Liver (tissue), 9 donors: ENCODE measurements around the gene MTRF1. TPM values are rescaled to one million over a fixed set of nuclear protein-coding genes. Genes with fewer than 3 reads are reported as not detected.

Source experiments
- DNase-seq: peaks from one replicate; pipeline ENCODE4 v3.0.0-alpha.2; 2017; ENCODE audit warnings: low spot score
- H3K27ac ChIP-seq, 2 donors: one replicate each; pipeline ENCODE4 v1.7.0; 2013; ENCODE audit warnings: inconsistent platforms in 2 of 2, low read length in 2 of 2, control low read depth in 1 of 2, low read depth in 1 of 2, mild to moderate bottlenecking in 1 of 2
- H3K27me3 ChIP-seq, 4 donors: one replicate each; pipeline versions ENCODE4 v1.6.1 to v1.7.0; 2013; ENCODE audit warnings: low read length in 3 of 4, inconsistent platforms in 1 of 4, mild to moderate bottlenecking in 1 of 4, moderate library complexity in 1 of 4; ENCODE audit not compliant: control insufficient read depth in 4 of 4, insufficient read depth in 4 of 4
- H3K36me3 ChIP-seq, 4 donors: one replicate each; pipeline versions ENCODE4 v1.6.1 to v1.7.0; 2013; ENCODE audit warnings: low read length in 3 of 4, mild to moderate bottlenecking in 3 of 4, low read depth in 1 of 4, moderate library complexity in 1 of 4; ENCODE audit not compliant: control insufficient read depth in 4 of 4, insufficient read depth in 3 of 4
- H3K4me1 ChIP-seq, 4 donors: one replicate each; pipeline versions ENCODE4 v1.6.1 to v1.7.0; 2013; ENCODE audit warnings: low read length in 3 of 4, mild to moderate bottlenecking in 3 of 4, moderate library complexity in 1 of 4; ENCODE audit not compliant: control insufficient read depth in 4 of 4, insufficient read depth in 4 of 4
- H3K4me3 ChIP-seq, 3 donors: one replicate each; pipeline versions ENCODE4 v1.6.1 to v1.7.0; 2013; ENCODE audit warnings: low read length in 3 of 3, control low read depth in 1 of 3, low read depth in 1 of 3, mild to moderate bottlenecking in 1 of 3
- H3K9ac ChIP-seq, 2 donors: one replicate each; pipeline ENCODE4 v1.7.0; 2013; ENCODE audit warnings: low read length in 2 of 2, mild to moderate bottlenecking in 2 of 2, moderate library complexity in 2 of 2, control low read depth in 1 of 2, low read depth in 1 of 2
- H3K9me3 ChIP-seq, 4 donors: one replicate each; pipeline versions ENCODE4 v1.6.1 to v1.7.0; 2013; ENCODE audit warnings: low read length in 3 of 4; ENCODE audit not compliant: control insufficient read depth in 4 of 4
- EGR1 ChIP-seq, 2 donors: IDR thresholded peaks; 2 replicates each; pipeline ENCODE4 v1.6.1; 2016 to 2018; ENCODE audit warnings: antibody characterized with exemption in 2 of 2, low read depth in 2 of 2
- FOXA1 ChIP-seq: IDR thresholded peaks from 2 replicates; pipeline ENCODE4 v1.6.1; 2016; ENCODE audit warnings: antibody characterized with exemption
- FOXA2 ChIP-seq: IDR thresholded peaks from 2 replicates; pipeline ENCODE4 v1.6.1; 2016; ENCODE audit warnings: antibody characterized with exemption
- HNF4A ChIP-seq, 2 donors: conservative IDR thresholded peaks; 2 replicates each; pipeline ENCODE4 v1.6.1; 2016; ENCODE audit warnings: antibody characterized with exemption in 2 of 2, mild to moderate bottlenecking in 2 of 2
- HNF4G ChIP-seq: IDR thresholded peaks from 2 replicates; pipeline ENCODE4 v1.6.1; 2016; ENCODE audit warnings: antibody characterized with exemption
- JUND ChIP-seq, 2 donors: IDR thresholded peaks; 2 replicates each; pipeline ENCODE4 v1.6.1; 2016; ENCODE audit warnings: antibody characterized with exemption in 2 of 2
- NR2F2 ChIP-seq: IDR thresholded peaks from 2 replicates; pipeline ENCODE4 v1.6.1; 2016; ENCODE audit warnings: antibody characterized with exemption
- RAD21 ChIP-seq, 2 donors: IDR thresholded peaks; 2 replicates each; pipeline ENCODE4 v1.6.1; 2016; ENCODE audit warnings: antibody characterized with exemption in 2 of 2, mild to moderate bottlenecking in 2 of 2
- RXRA ChIP-seq, 2 donors: IDR thresholded peaks; 2 replicates each; pipeline ENCODE4 v1.6.1; 2017 to 2018; ENCODE audit warnings: antibody characterized with exemption in 2 of 2, mild to moderate bottlenecking in 1 of 2
- SP1 ChIP-seq: IDR thresholded peaks from 2 replicates; pipeline ENCODE4 v1.6.1; 2018; ENCODE audit warnings: antibody characterized with exemption, mild to moderate bottlenecking
- TAF1 ChIP-seq: conservative IDR thresholded peaks from 2 replicates; pipeline ENCODE4 v1.6.1; 2016; ENCODE audit warnings: antibody characterized with exemption, mild to moderate bottlenecking
- YY1 ChIP-seq: IDR thresholded peaks from 2 replicates; pipeline ENCODE4 v1.6.1; 2016; ENCODE audit warnings: antibody characterized with exemption, mild to moderate bottlenecking
- WGBS: extraction: QIAGEN DNeasy Blood & Tissue Kit; methylation state at CpG from one replicate; pipeline ENCODE4 v1.1.7; 2013; 5-methylcytosine and 5-hydroxymethylcytosine counted together
- polyA plus RNA-seq, 2 donors: library from polyadenylated mRNA; stranded (reverse) in 1 of 2; unstranded in 1 of 2; fragments of 200-250 nt in 1 of 2; fragments of >200 nt in 1 of 2; fragmentation: Nextera tagmentation in 1 of 2; extraction: Ambion mirVana in 1 of 2; gene quantifications; one replicate each; pipeline versions ENCODE4 v1.2.1 to v1.2.3, GENCODE V29; 2013 to 2015
- total RNA-seq, 2 donors: library from RNA; depleted of rRNA; stranded (reverse); fragments of >200 nt; gene quantifications; one replicate each; pipeline ENCODE4 v1.2.3, GENCODE V29; 2014
- TF ChIP-seq, protein P1 (sequence below): IDR thresholded peaks from 2 replicates; pipeline ENCODE4 v1.6.1; 2016; ENCODE audit warnings: antibody characterized with exemption
- TF ChIP-seq, protein P2 (sequence below): IDR thresholded peaks from 2 replicates; pipeline ENCODE4 v1.6.1; 2016; ENCODE audit warnings: antibody characterized with exemption
- TF ChIP-seq, protein P3 (sequence below): fragments of 150-350 bp; IDR thresholded peaks from 2 replicates; pipeline ENCODE4 v1.5.1; 2017; ENCODE audit warnings: improper control_type of control experiment, low read depth, low read length; ENCODE audit not compliant: missing input control
- TF ChIP-seq, protein P4 (sequence below): IDR thresholded peaks from 2 replicates; pipeline ENCODE4 v1.6.1; 2016; ENCODE audit warnings: antibody characterized with exemption
- TF ChIP-seq, protein P5 (sequence below): IDR thresholded peaks from 2 replicates; pipeline ENCODE4 v1.6.1; 2016; ENCODE audit warnings: antibody characterized with exemption, mild to moderate bottlenecking
- donor health status: healthy.
- donor health status: healthy.
- donor health status: healthy.
- donor health status: healthy.
- donor health status: healthy.

MTRF1 gene
- total and polyA plus RNA-seq, 4 donors = 4.9 to 11.0 (median 9.9) TPM

DNA sequence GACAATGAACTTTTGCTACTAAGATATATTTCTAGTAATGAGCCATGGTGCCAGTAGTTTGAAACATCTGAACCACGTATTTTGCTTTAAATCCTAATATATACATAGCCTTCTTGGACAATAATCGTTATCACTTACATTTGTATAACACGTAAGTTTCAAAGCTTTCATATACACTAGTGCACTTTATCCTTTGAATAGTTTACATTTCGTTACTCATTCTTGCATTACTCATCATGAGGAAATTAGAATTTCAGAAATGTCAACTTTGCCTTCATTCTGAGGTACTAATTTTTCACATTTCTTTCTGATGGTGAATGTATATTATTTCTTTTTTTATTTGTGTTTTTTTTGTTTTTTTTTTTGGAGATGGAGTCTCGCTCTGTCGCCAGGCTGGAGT lies 74.8 kb downstream of the MTRF1 start:
- no peak overlapping the region for H3K27ac ChIP-seq
- no peak overlapping the region for H3K4me3 ChIP-seq
- H3K9ac ChIP-seq = no peak overlapping the region
- H3K4me1 ChIP-seq = peaks cover 5 to 27% (median 16%) of the 10 kb centered on the region in 4 donors
- DNase-seq = no peak
- TF ChIP-seq YY1 (no peak), FOXA2 (no peak), RXRA (IDR thresholded peaks at IDR 0.05) (no peak), JUND (IDR thresholded peaks at IDR 0.05) (no peak)
- TF ChIP-seq, protein P1, sequence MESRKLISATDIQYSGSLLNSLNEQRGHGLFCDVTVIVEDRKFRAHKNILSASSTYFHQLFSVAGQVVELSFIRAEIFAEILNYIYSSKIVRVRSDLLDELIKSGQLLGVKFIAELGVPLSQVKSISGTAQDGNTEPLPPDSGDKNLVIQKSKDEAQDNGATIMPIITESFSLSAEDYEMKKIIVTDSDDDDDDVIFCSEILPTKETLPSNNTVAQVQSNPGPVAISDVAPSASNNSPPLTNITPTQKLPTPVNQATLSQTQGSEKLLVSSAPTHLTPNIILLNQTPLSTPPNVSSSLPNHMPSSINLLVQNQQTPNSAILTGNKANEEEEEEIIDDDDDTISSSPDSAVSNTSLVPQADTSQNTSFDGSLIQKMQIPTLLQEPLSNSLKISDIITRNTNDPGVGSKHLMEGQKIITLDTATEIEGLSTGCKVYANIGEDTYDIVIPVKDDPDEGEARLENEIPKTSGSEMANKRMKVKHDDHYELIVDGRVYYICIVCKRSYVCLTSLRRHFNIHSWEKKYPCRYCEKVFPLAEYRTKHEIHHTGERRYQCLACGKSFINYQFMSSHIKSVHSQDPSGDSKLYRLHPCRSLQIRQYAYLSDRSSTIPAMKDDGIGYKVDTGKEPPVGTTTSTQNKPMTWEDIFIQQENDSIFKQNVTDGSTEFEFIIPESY = no peak
- TF ChIP-seq, protein P2, sequence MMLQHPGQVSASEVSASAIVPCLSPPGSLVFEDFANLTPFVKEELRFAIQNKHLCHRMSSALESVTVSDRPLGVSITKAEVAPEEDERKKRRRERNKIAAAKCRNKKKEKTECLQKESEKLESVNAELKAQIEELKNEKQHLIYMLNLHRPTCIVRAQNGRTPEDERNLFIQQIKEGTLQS = no peak
- H3K27me3 ChIP-seq = no peaks in the 10 kb centered on the region
- no peaks in the 10 kb centered on the region for H3K9me3 ChIP-seq
- WGBS = 92% methylated on average over 6 of the region's 6 CpGs
- peaks cover 0 to 2% (median 0%) of the 10 kb centered on the region in 4 donors for H3K36me3 ChIP-seq

DNA sequence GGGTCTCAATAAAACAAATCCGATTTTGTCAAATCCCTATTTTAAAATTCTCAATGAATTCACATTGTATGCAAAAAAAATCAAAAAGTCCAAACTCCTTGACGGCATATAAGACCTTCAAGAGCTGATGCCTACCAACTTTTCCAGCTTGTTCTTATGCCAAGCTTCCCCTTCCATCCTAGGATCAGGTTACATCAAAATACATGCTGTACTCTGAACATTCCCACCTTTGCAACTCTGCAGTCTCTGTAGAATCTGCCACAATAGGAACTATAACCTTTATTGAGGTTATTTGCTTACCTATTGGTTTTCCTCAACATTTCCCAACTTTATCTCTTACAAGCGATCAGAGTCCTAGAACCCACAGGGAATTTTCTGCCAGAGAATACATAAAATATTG lies 76.9 kb downstream of the MTRF1 start:
- DNase-seq = no peak
- Histone ChIP-seq H3K27ac (no peak overlapping the region), H3K27me3 (no peaks in the 10 kb centered on the region), H3K4me3 (no peak overlapping the region), H3K9me3 (no peaks in the 10 kb centered on the region), H3K9ac (no peak overlapping the region), H3K36me3 (no peaks in the 10 kb centered on the region), H3K4me1 (peaks cover 0 to 7% (median 0%) of the 10 kb centered on the region in 4 donors)
- TF ChIP-seq NR2F2 (no peak), SP1 (no peak), FOXA1 (no peak), RAD21 (IDR thresholded peaks at IDR 0.05) (no peak), RXRA (IDR thresholded peaks at IDR 0.05) (no peak), YY1 (no peak), HNF4G (no peak), HNF4A (conservative IDR thresholded peaks at IDR 0.05) (no peak), TAF1 (no peak), EGR1 (IDR thresholded peaks at IDR 0.05; ENCODE audit: low read depth in 2 of 2) (no peak)
- TF ChIP-seq, protein P3, sequence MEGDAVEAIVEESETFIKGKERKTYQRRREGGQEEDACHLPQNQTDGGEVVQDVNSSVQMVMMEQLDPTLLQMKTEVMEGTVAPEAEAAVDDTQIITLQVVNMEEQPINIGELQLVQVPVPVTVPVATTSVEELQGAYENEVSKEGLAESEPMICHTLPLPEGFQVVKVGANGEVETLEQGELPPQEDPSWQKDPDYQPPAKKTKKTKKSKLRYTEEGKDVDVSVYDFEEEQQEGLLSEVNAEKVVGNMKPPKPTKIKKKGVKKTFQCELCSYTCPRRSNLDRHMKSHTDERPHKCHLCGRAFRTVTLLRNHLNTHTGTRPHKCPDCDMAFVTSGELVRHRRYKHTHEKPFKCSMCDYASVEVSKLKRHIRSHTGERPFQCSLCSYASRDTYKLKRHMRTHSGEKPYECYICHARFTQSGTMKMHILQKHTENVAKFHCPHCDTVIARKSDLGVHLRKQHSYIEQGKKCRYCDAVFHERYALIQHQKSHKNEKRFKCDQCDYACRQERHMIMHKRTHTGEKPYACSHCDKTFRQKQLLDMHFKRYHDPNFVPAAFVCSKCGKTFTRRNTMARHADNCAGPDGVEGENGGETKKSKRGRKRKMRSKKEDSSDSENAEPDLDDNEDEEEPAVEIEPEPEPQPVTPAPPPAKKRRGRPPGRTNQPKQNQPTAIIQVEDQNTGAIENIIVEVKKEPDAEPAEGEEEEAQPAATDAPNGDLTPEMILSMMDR = no peak
- TF ChIP-seq, protein P4, sequence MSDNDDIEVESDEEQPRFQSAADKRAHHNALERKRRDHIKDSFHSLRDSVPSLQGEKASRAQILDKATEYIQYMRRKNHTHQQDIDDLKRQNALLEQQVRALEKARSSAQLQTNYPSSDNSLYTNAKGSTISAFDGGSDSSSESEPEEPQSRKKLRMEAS = no peak
- TF ChIP-seq, protein P5, sequence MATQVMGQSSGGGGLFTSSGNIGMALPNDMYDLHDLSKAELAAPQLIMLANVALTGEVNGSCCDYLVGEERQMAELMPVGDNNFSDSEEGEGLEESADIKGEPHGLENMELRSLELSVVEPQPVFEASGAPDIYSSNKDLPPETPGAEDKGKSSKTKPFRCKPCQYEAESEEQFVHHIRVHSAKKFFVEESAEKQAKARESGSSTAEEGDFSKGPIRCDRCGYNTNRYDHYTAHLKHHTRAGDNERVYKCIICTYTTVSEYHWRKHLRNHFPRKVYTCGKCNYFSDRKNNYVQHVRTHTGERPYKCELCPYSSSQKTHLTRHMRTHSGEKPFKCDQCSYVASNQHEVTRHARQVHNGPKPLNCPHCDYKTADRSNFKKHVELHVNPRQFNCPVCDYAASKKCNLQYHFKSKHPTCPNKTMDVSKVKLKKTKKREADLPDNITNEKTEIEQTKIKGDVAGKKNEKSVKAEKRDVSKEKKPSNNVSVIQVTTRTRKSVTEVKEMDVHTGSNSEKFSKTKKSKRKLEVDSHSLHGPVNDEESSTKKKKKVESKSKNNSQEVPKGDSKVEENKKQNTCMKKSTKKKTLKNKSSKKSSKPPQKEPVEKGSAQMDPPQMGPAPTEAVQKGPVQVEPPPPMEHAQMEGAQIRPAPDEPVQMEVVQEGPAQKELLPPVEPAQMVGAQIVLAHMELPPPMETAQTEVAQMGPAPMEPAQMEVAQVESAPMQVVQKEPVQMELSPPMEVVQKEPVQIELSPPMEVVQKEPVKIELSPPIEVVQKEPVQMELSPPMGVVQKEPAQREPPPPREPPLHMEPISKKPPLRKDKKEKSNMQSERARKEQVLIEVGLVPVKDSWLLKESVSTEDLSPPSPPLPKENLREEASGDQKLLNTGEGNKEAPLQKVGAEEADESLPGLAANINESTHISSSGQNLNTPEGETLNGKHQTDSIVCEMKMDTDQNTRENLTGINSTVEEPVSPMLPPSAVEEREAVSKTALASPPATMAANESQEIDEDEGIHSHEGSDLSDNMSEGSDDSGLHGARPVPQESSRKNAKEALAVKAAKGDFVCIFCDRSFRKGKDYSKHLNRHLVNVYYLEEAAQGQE = no peak
- TF ChIP-seq, protein P2 = no peak
- 89% methylated on average over 3 of the region's 3 CpGs for WGBS
